Measurements from ENCODE around the gene TOR1B. TPM values are rescaled to one million over a fixed set of nuclear protein-coding genes. Genes with fewer than 3 reads are reported as not detected.
A peak's percentile ranks its signal among the peaks of the same experiment; 100 is the strongest.
"Not testable (repeated sequence)": the region's sequence is repeated elsewhere in the genome, so short reads cannot be mapped to it uniquely, and the experiment has no call there.

TOR1B gene
- total RNA-seq, 6 experiments from 2014 or later: 31.6 to 43.1 (median 36.1) TPM

GRCh38 chr9:129778469-129778868, 24.5 kb upstream of the TOR1B start:
- DNase-seq: no peak
- no peaks in the 10 kb centered on the region for H3K9me3 Mint-ChIP-seq
- H3K36me3 Mint-ChIP-seq (ENCODE audit: low read depth): no peaks in the 10 kb centered on the region
- TF ChIP-seq CTCF (IDR thresholded peaks at IDR 0.05): no peak
- H3K27me3 Mint-ChIP-seq (ENCODE audit: insufficient read depth): peaks cover 1% of the 10 kb centered on the region; the same call in 1 of the 2 replicates
- peaks cover 45% of the 10 kb centered on the region for H3K4me1 Mint-ChIP-seq (ENCODE audit: low read depth)
- no peak overlapping the region for H3K27ac Mint-ChIP-seq
- H3K4me3 Mint-ChIP-seq: no peak overlapping the region

- Mint-ChIP-seq H3K4me1 (ENCODE audit: low read depth) (peaks cover 41% of the 10 kb centered on the region), H3K27me3 (ENCODE audit: insufficient read depth) (peaks cover 1% of the 10 kb centered on the region; the same call in 1 of the 2 replicates), H3K27ac (no peak overlapping the region), H3K36me3 (ENCODE audit: low read depth) (no peaks in the 10 kb centered on the region), H3K9me3 (no peaks in the 10 kb centered on the region), H3K4me3 (no peak overlapping the region)
- TF ChIP-seq CTCF (IDR thresholded peaks at IDR 0.05): no peak
- DNase-seq: no peak
These were observed 23.3 kb upstream of the TOR1B start for GRCh38 chr9:129779560-129780190.

GRCh38 chr9:129781131-129781530, 21.9 kb upstream of the TOR1B start:
- no peak for TF ChIP-seq CTCF (IDR thresholded peaks at IDR 0.05)
- no peaks in the 10 kb centered on the region for H3K27me3 Mint-ChIP-seq (ENCODE audit: insufficient read depth)

GRCh38 chr9:129781981-129782380, 21.0 kb upstream of the TOR1B start:
- Mint-ChIP-seq H3K4me3 (no peak overlapping the region), H3K27me3 (ENCODE audit: insufficient read depth) (peaks cover 4% of the 10 kb centered on the region; the same call in 1 of the 2 replicates), H3K27ac (no peak overlapping the region), H3K36me3 (ENCODE audit: low read depth) (no peaks in the 10 kb centered on the region), H3K9me3 (no peaks in the 10 kb centered on the region), H3K4me1 (ENCODE audit: low read depth) (peaks cover 38% of the 10 kb centered on the region)
- no peak for TF ChIP-seq CTCF (IDR thresholded peaks at IDR 0.05)
- no peak for DNase-seq

More at GRCh38 chr9:129781131-129781530, 21.9 kb upstream of the TOR1B start:
- Mint-ChIP-seq H3K27ac (no peak overlapping the region), H3K9me3 (no peaks in the 10 kb centered on the region), H3K36me3 (ENCODE audit: low read depth) (no peaks in the 10 kb centered on the region), H3K4me3 (no peak overlapping the region), H3K4me1 (ENCODE audit: low read depth) (peaks cover 46% of the 10 kb centered on the region)
- DNase-seq: no peak

GRCh38 chr9:129783516-129784361, 19.2 kb upstream of the TOR1B start:
- Mint-ChIP-seq H3K27me3 (ENCODE audit: insufficient read depth) (peaks cover 12% of the 10 kb centered on the region; the same call in 1 of the 2 replicates), H3K4me3 (no peak overlapping the region), H3K9me3 (no peaks in the 10 kb centered on the region), H3K36me3 (ENCODE audit: low read depth) (no peaks in the 10 kb centered on the region), H3K4me1 (ENCODE audit: low read depth) (peaks cover 27% of the 10 kb centered on the region), H3K27ac (no peak overlapping the region)
- DNase-seq: peak; percentile 42
- peak; percentile 97 for TF ChIP-seq CTCF (IDR thresholded peaks at IDR 0.05)

- H3K9me3 Mint-ChIP-seq; DNase-seq; H3K27ac Mint-ChIP-seq; H3K36me3 Mint-ChIP-seq (ENCODE audit: low read depth); H3K4me3 Mint-ChIP-seq: not testable (repeated sequence)
- Mint-ChIP-seq H3K27me3 (ENCODE audit: insufficient read depth) (peaks cover 12% of the 10 kb centered on the region; the same call in 1 of the 2 replicates), H3K4me1 (ENCODE audit: low read depth) (peaks cover 27% of the 10 kb centered on the region)
These were observed 18.0 kb upstream of the TOR1B start for GRCh38 chr9:129784970-129785369.

All from HFFc6 (cell line).